Thyroid gland (tissue), 4 donors: ENCODE data around the gene ARHGEF11.

Experiments
- POLR2A ChIP-seq, 2 donors: fragments of 450-650 bp; IDR thresholded peaks; one replicate each; pipeline ENCODE4 v1.6.1; 2017; ENCODE audit warnings: antibody characterized with exemption in 2 of 2, mild to moderate bottlenecking in 2 of 2, moderate library complexity in 1 of 2
- TF ChIP-seq, protein P1 (sequence below), 6 experiments: fragments of 200-600 bp in 3 of 6; fragments of 450-650 bp in 3 of 6; sonication (generic) in 3 of 6; IDR thresholded peaks; one replicate each; pipeline ENCODE4 v1.5.1; 2016 to 2019; ENCODE audit warnings: antibody characterized with exemption in 6 of 6, mild to moderate bottlenecking in 2 of 6, inconsistent platforms in 1 of 6, moderate library complexity in 1 of 6

GRCh38 chr1:157004806-157005205 is 40.7 kb downstream of the ARHGEF11 start:
- TF ChIP-seq, protein P1, sequence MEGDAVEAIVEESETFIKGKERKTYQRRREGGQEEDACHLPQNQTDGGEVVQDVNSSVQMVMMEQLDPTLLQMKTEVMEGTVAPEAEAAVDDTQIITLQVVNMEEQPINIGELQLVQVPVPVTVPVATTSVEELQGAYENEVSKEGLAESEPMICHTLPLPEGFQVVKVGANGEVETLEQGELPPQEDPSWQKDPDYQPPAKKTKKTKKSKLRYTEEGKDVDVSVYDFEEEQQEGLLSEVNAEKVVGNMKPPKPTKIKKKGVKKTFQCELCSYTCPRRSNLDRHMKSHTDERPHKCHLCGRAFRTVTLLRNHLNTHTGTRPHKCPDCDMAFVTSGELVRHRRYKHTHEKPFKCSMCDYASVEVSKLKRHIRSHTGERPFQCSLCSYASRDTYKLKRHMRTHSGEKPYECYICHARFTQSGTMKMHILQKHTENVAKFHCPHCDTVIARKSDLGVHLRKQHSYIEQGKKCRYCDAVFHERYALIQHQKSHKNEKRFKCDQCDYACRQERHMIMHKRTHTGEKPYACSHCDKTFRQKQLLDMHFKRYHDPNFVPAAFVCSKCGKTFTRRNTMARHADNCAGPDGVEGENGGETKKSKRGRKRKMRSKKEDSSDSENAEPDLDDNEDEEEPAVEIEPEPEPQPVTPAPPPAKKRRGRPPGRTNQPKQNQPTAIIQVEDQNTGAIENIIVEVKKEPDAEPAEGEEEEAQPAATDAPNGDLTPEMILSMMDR (IDR thresholded peaks at IDR 0.05), result no peak
- no peak for TF ChIP-seq POLR2A (IDR thresholded peaks at IDR 0.05)
